ENCODE measurements around the gene TMEM179. TPM values are rescaled to one million over a fixed set of nuclear protein-coding genes. Genes with fewer than 3 reads are reported as not detected.

Gene TMEM179
- total and polyA plus RNA-seq, 2 donors (not counting 3 experiments of a cell fraction or from before 2014, with no cell fraction given): 0.14 TPM; not detected in 1

GRCh38 chr14:104576970-104577332 is 27.6 kb downstream of the TMEM179 start:
- dilution Hi-C loops (cut with MboI; ENCODE audit: extremely low pct_ligation_motif_present, low sequenced_read_pairs): no loop called here
- no peaks in the 10 kb centered on the region for H3K9me3 ChIP-seq (replicated peaks; ENCODE audit: control insufficient read depth, insufficient read depth, low read length)
- no peaks in the 10 kb centered on the region for H3K79me2 ChIP-seq (ENCODE audit: control insufficient read depth, insufficient read depth, low read length)
- no peaks in the 10 kb centered on the region for H3K36me3 ChIP-seq (ENCODE audit: control insufficient read depth in 2 of 2, extremely low read depth in 1 of 2, insufficient read depth in 2 of 2, low read length in 2 of 2)
- H3K27me3 ChIP-seq (ENCODE audit: control insufficient read depth in 2 of 2, insufficient read depth in 2 of 2, low read length in 2 of 2): no peaks in the 10 kb centered on the region
- no peak overlapping the region for H3K4me2 ChIP-seq (ENCODE audit: insufficient read depth, low read length)
- H3K9me1 ChIP-seq (replicated peaks; ENCODE audit: control insufficient read depth, extremely low read depth, insufficient read depth, low read length): no peaks in the 10 kb centered on the region
- H4K20me1 ChIP-seq (replicated peaks; ENCODE audit: control insufficient read depth, extremely low read depth, insufficient read depth, low read length): no peaks in the 10 kb centered on the region
- no peak for DNase-seq (ENCODE audit: low read depth, low spot score)
- no peak for FAIRE-seq
- TF ChIP-seq CTCF (IDR thresholded peaks at IDR 0.05; ENCODE audit: extremely low read depth in 1 of 2, insufficient read depth in 1 of 2, low read depth in 1 of 2, low read length in 2 of 2): no peak
- no peak for TF ChIP-seq JUN (IDR thresholded peaks at IDR 0.05; ENCODE audit: borderline replicate concordance, insufficient read depth, insufficient read length, low read depth)
- no peak for TF ChIP-seq MYC (IDR thresholded peaks at IDR 0.05; ENCODE audit: low read depth, low read length)
- no peak for TF ChIP-seq GATA2 (IDR thresholded peaks at IDR 0.05; ENCODE audit: insufficient read depth, insufficient read length, low read depth, low read length)
- TF ChIP-seq POLR2AphosphoS5 (IDR thresholded peaks at IDR 0.05; ENCODE audit: insufficient read depth, low read depth, low read length): no peak
- TF ChIP-seq EZH2 (IDR thresholded peaks at IDR 0.05; ENCODE audit: borderline replicate concordance, low read depth, low read length, severe bottlenecking): no peak
- no peak for TF ChIP-seq MAX (IDR thresholded peaks at IDR 0.05; ENCODE audit: insufficient read depth, insufficient read length)
- TF ChIP-seq FOS (IDR thresholded peaks at IDR 0.05; ENCODE audit: borderline replicate concordance, insufficient read depth, low read length): no peak
- TF ChIP-seq POLR2A (IDR thresholded peaks at IDR 0.05; ENCODE audit: low read depth, low read length): no peak
- H3K4me1 ChIP-seq (ENCODE audit: control insufficient read depth, extremely low read depth, insufficient read depth, low read length): no peaks in the 10 kb centered on the region
- H3K4me3 ChIP-seq (replicated peaks in 1 of 3; ENCODE audit: insufficient read depth in 1 of 3, low read depth in 1 of 3, low read length in 3 of 3): no peak overlapping the region
- intact Hi-C loops (cut with micrococcal nuclease): no loop called here
- no peak overlapping the region for H2AFZ ChIP-seq (ENCODE audit: low read depth, low read length)
- ChIA-PET POLR2A (no interaction called here), CTCF (interaction anchor here (0.8 to 1.5 kb wide), 2 partner anchors 13 to 63 kb away, joined by 3 to 10 read pairs; no protein-coding TSS in a partner anchor)
- H3K9ac ChIP-seq (replicated peaks; ENCODE audit: extremely low read depth, insufficient read depth, low read length): no peak overlapping the region
- BruUV-seq (replicated peaks): no TSS peak
- H3K27ac ChIP-seq (ENCODE audit: insufficient read depth, low read depth, low read length): no peak overlapping the region

Data from endothelial cell of umbilical vein (primary cell).